ENCODE results near the gene ADO. TPM values are rescaled to one million over a fixed set of nuclear protein-coding genes. Genes with fewer than 3 reads are reported as not detected.

The ADO gene
- total and polyA plus RNA-seq, 8 donors = 1.8 to 25.4 (median 12.7) TPM

GRCh38 chr10:62818426-62819011 lies 14.0 kb downstream of the ADO start:
- H3K27me3 ChIP-seq = peaks cover 8 to 64% (median 45%) of the 10 kb centered on the region in 3 donors
- TF ChIP-seq EP300 (IDR thresholded peaks at IDR 0.05) (no peak), POLR2A (IDR thresholded peaks at IDR 0.05) (no peak), CTCF (IDR thresholded peaks at IDR 0.05) (peak in 1 of 7 experiments; percentile 18), POLR2AphosphoS5 (IDR thresholded peaks at IDR 0.05) (no peak)
- no peaks in the 10 kb centered on the region for H3K9me3 ChIP-seq
- peaks cover 30 to 45% (median 39%) of the 10 kb centered on the region in 4 donors for H3K4me1 ChIP-seq
- H3K27ac ChIP-seq = peak overlapping the region in 1 of 5 donors; percentile 96
- H3K4me3 ChIP-seq = peak overlapping the region; percentile 66 to 89 (median 86)
- WGBS, 5 donors = 3 to 9% (median 8%) methylated on average over 30 to 65 of the region's 65 CpGs
- intact Hi-C loops (cut with DNase I; ENCODE audit: low total_unique reads) = loop anchor here (10.0 kb wide), 1 partner anchor 224 kb away; no protein-coding TSS in a partner anchor
- peak in 1 of 2 donors; percentile 71 for DNase-seq
- H3K36me3 ChIP-seq = no peaks in the 10 kb centered on the region

DNA sequence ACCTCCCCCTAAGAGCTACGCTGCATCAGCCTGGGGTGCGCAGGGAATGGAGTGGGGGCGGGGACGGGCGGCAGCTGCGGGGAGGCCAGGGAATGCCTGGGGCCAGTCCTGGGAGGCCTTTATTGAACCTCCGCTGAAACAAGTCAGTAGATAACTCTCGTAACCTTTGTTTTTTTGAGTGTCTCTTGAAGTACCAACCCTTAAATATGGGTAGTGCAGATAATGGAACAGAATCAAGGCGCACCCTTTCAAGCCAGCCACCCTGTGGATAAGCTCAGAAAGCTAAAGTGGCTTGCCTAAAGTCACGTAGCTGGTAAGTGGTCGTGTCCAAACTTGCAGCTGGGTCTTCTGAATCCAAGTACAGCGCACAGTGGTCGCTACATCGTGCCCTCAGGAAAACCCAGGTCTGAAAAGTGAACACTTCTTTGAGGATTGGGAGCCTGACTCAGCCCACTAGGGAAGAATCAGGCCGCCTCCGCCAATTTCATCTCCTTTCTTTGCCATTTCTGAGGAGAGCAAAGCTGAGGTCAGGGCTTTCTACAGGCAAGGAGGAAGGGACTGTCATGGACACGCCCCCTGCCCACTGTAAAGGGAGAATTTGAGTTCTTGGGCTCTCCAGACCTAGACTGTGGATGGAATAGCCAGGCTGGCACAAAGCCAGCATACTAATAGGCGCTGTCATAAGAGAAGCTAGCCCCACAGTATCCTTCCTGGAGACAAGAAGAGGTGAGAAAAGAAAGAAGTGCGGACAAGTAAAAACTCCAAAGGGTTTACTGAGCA lies 14.8 kb downstream of the ADO start:
- TF ChIP-seq POLR2A (IDR thresholded peaks at IDR 0.05) = no peak
- no peak for TF ChIP-seq EP300 (IDR thresholded peaks at IDR 0.05)
- no peak for TF ChIP-seq POLR2AphosphoS5 (IDR thresholded peaks at IDR 0.05)
- no peak for TF ChIP-seq CTCF (IDR thresholded peaks at IDR 0.05)

DNA sequence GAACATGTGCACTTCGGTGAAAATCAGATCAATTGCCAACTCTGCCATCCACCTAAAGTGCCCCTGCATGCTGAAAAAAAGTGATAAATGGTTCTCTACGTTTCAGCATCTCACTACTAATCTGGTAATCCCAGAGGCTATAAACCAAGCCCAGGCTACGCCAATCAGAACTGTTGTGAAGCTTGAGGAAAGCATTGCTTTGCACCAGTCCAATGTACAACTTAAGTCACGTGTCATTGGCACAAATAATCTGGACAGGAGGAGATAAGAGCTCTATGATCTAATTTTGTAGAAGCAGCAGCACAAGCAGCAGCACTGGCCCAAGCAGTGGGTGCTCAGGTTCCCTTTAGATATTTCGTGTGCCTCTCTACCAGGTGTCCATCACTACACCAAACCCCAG lies 16.1 kb downstream of the ADO start:
- Histone ChIP-seq H3K4me3 (no peak overlapping the region), H3K4me1 (peaks cover 16 to 29% (median 26%) of the 10 kb centered on the region in 4 donors), H3K27ac (no peak overlapping the region), H3K9me3 (no peaks in the 10 kb centered on the region), H3K36me3 (no peaks in the 10 kb centered on the region), H3K27me3 (peaks cover under 1 to 43% (median 24%) of the 10 kb centered on the region in 3 donors)
- no peak for DNase-seq
- 61 to 71% (median 64%) methylated on average over 5 of the region's 5 CpGs for WGBS, 5 donors
- intact Hi-C loops (cut with DNase I; ENCODE audit: low total_unique reads) = no loop called here
- TF ChIP-seq POLR2A (IDR thresholded peaks at IDR 0.05) = no peak
- TF ChIP-seq EP300 (IDR thresholded peaks at IDR 0.05) = no peak
- TF ChIP-seq CTCF (IDR thresholded peaks at IDR 0.05) = no peak
- TF ChIP-seq POLR2AphosphoS5 (IDR thresholded peaks at IDR 0.05) = no peak

More for the DNA sequence above, 14.8 kb downstream of the ADO start:
- Histone ChIP-seq H3K27ac (no peak overlapping the region), H3K9me3 (no peaks in the 10 kb centered on the region), H3K4me1 (peaks cover 29 to 41% (median 39%) of the 10 kb centered on the region in 4 donors), H3K4me3 (peak overlapping the region in 2 of 4 donors; percentile 84 to 88), H3K27me3 (peaks cover 8 to 56% (median 36%) of the 10 kb centered on the region in 3 donors), H3K36me3 (no peaks in the 10 kb centered on the region)
- intact Hi-C loops (cut with DNase I; ENCODE audit: low total_unique reads) = loop anchor here (10.0 kb wide), 1 partner anchor 225 kb away; no protein-coding TSS in a partner anchor
- peak in 1 of 2 donors; percentile 35 for DNase-seq
- WGBS, 5 donors = 36 to 47% (median 42%) methylated on average over 19 of the region's 19 CpGs

GRCh38 chr10:62826273-62826672 lies 21.8 kb downstream of the ADO start:
- intact Hi-C loops (cut with DNase I; ENCODE audit: low total_unique reads) = no loop called here
- no peak overlapping the region for H3K4me3 ChIP-seq
- TF ChIP-seq EP300 (IDR thresholded peaks at IDR 0.05) (no peak), POLR2A (IDR thresholded peaks at IDR 0.05) (no peak), CTCF (IDR thresholded peaks at IDR 0.05) (no peak), POLR2AphosphoS5 (IDR thresholded peaks at IDR 0.05) (no peak)
- no peaks in the 10 kb centered on the region for H3K36me3 ChIP-seq
- no peaks in the 10 kb centered on the region for H3K4me1 ChIP-seq
- no peak for DNase-seq
- 67 to 93% (median 86%) methylated on average over 1 of the region's 1 CpG for WGBS, 5 donors
- H3K9me3 ChIP-seq = no peaks in the 10 kb centered on the region
- H3K27me3 ChIP-seq = peaks cover 0 to 5% (median 0%) of the 10 kb centered on the region in 3 donors
- H3K27ac ChIP-seq = no peak overlapping the region

Data from stomach (tissue), 9 donors.